ENCODE results near the gene CDH3.
A peak's percentile ranks its signal among the peaks of the same experiment; 100 is the strongest.
"Not testable (repeated sequence)": the region's sequence is repeated elsewhere in the genome, so short reads cannot be mapped to it uniquely, and the experiment has no call there.

CDH3 gene

GRCh38 chr16:68710211-68710610, 65.1 kb downstream of the CDH3 start:
- no peak overlapping the region for H3K4me3 Mint-ChIP-seq
- peak overlapping the region; percentile 75 for H3K27ac Mint-ChIP-seq
- H3K4me1 Mint-ChIP-seq: peaks cover 22% of the 10 kb centered on the region
- no peak for ATAC-seq
- peaks cover 23% of the 10 kb centered on the region for H3K27me3 Mint-ChIP-seq
- no peaks in the 10 kb centered on the region for H3K36me3 Mint-ChIP-seq
- no peaks in the 10 kb centered on the region for H3K9me3 Mint-ChIP-seq

GRCh38 chr16:68711421-68712139, 66.5 kb downstream of the CDH3 start:
- Mint-ChIP-seq H3K4me1 (peaks cover 22% of the 10 kb centered on the region), H3K27ac (peak overlapping the region; percentile 75), H3K36me3 (no peaks in the 10 kb centered on the region), H3K27me3 (peaks cover 22% of the 10 kb centered on the region), H3K4me3 (peak overlapping the region; percentile 52), H3K9me3 (no peaks in the 10 kb centered on the region)
- ATAC-seq: peak; percentile 92

GRCh38 chr16:68713361-68713760, 68.3 kb downstream of the CDH3 start:
- no peaks in the 10 kb centered on the region for H3K9me3 Mint-ChIP-seq
- no peak for ATAC-seq
- no peaks in the 10 kb centered on the region for H3K36me3 Mint-ChIP-seq
- H3K4me1 Mint-ChIP-seq: peaks cover 22% of the 10 kb centered on the region
- H3K4me3 Mint-ChIP-seq: no peak overlapping the region
- H3K27me3 Mint-ChIP-seq: peaks cover 14% of the 10 kb centered on the region
- H3K27ac Mint-ChIP-seq: peak overlapping the region; percentile 6

- Mint-ChIP-seq H3K27ac (no peak overlapping the region), H3K36me3 (no peaks in the 10 kb centered on the region), H3K4me3 (no peak overlapping the region), H3K9me3 (peaks cover 3% of the 10 kb centered on the region), H3K27me3 (peaks cover 2% of the 10 kb centered on the region), H3K4me1 (peaks cover 29% of the 10 kb centered on the region)
- no peak for ATAC-seq
Measured at GRCh38 chr16:68715471-68715870, 70.4 kb downstream of the CDH3 start.

- not testable (repeated sequence) for H3K27ac Mint-ChIP-seq, ATAC-seq, H3K36me3 Mint-ChIP-seq, H3K4me3 Mint-ChIP-seq, H3K27me3 Mint-ChIP-seq, H3K9me3 Mint-ChIP-seq
- H3K4me1 Mint-ChIP-seq: peaks cover 24% of the 10 kb centered on the region
Measured at GRCh38 chr16:68716516-68716915, 71.4 kb downstream of the CDH3 start.

GRCh38 chr16:68717684-68718083, 72.6 kb downstream of the CDH3 start:
- Mint-ChIP-seq H3K4me3 (no peak overlapping the region), H3K27ac (no peak overlapping the region), H3K36me3 (no peaks in the 10 kb centered on the region), H3K27me3 (no peaks in the 10 kb centered on the region), H3K4me1 (peaks cover 20% of the 10 kb centered on the region), H3K9me3 (peaks cover 3% of the 10 kb centered on the region)
- ATAC-seq: no peak

GRCh38 chr16:68718590-68718989, 73.5 kb downstream of the CDH3 start:
- Mint-ChIP-seq H3K27ac (no peak overlapping the region), H3K4me1 (peaks cover 20% of the 10 kb centered on the region), H3K36me3 (no peaks in the 10 kb centered on the region), H3K9me3 (peaks cover 3% of the 10 kb centered on the region), H3K4me3 (no peak overlapping the region), H3K27me3 (no peaks in the 10 kb centered on the region)
- ATAC-seq: no peak

GRCh38 chr16:68719993-68720489, 74.9 kb downstream of the CDH3 start:
- no peaks in the 10 kb centered on the region for H3K27me3 Mint-ChIP-seq
- peaks cover 3% of the 10 kb centered on the region for H3K9me3 Mint-ChIP-seq
- peaks cover 20% of the 10 kb centered on the region for H3K4me1 Mint-ChIP-seq
- H3K36me3 Mint-ChIP-seq: no peaks in the 10 kb centered on the region
- peak overlapping the region; percentile 73 for H3K27ac Mint-ChIP-seq
- no peak overlapping the region for H3K4me3 Mint-ChIP-seq
- peak; percentile 98 for ATAC-seq

GRCh38 chr16:68722119-68723024, 77.3 kb downstream of the CDH3 start:
- no peak overlapping the region for H3K4me3 Mint-ChIP-seq
- peaks cover 20% of the 10 kb centered on the region for H3K4me1 Mint-ChIP-seq
- H3K27ac Mint-ChIP-seq: no peak overlapping the region
- peaks cover 9% of the 10 kb centered on the region for H3K27me3 Mint-ChIP-seq
- no peak for ATAC-seq
- no peaks in the 10 kb centered on the region for H3K36me3 Mint-ChIP-seq
- H3K9me3 Mint-ChIP-seq: peaks cover 3% of the 10 kb centered on the region

- no peak for ATAC-seq
- H3K36me3 Mint-ChIP-seq: no peaks in the 10 kb centered on the region
- H3K4me1 Mint-ChIP-seq: peaks cover 12% of the 10 kb centered on the region
- H3K27ac Mint-ChIP-seq: no peak overlapping the region
- no peak overlapping the region for H3K4me3 Mint-ChIP-seq
- H3K9me3 Mint-ChIP-seq: no peaks in the 10 kb centered on the region
- peaks cover 12% of the 10 kb centered on the region for H3K27me3 Mint-ChIP-seq
Measured at GRCh38 chr16:68724797-68725196, 79.7 kb downstream of the CDH3 start.

GRCh38 chr16:68728523-68728922, 83.4 kb downstream of the CDH3 start:
- Mint-ChIP-seq H3K36me3 (no peaks in the 10 kb centered on the region), H3K27ac (no peak overlapping the region), H3K9me3 (no peaks in the 10 kb centered on the region), H3K4me1 (no peaks in the 10 kb centered on the region), H3K27me3 (peaks cover 13% of the 10 kb centered on the region), H3K4me3 (no peak overlapping the region)
- ATAC-seq: no peak

GRCh38 chr16:68731637-68732036, 86.5 kb downstream of the CDH3 start:
- H3K4me1 Mint-ChIP-seq: peaks cover 2% of the 10 kb centered on the region
- H3K9me3 Mint-ChIP-seq: no peaks in the 10 kb centered on the region
- H3K36me3 Mint-ChIP-seq: no peaks in the 10 kb centered on the region
- H3K27me3 Mint-ChIP-seq: peaks cover 39% of the 10 kb centered on the region
- no peak for ATAC-seq
- no peak overlapping the region for H3K4me3 Mint-ChIP-seq
- no peak overlapping the region for H3K27ac Mint-ChIP-seq

GRCh38 chr16:68732042-68732680, 87.1 kb downstream of the CDH3 start:
- Mint-ChIP-seq H3K36me3 (no peaks in the 10 kb centered on the region), H3K27ac (no peak overlapping the region), H3K27me3 (peaks cover 39% of the 10 kb centered on the region), H3K4me3 (no peak overlapping the region), H3K9me3 (no peaks in the 10 kb centered on the region), H3K4me1 (peaks cover 7% of the 10 kb centered on the region)
- no peak for ATAC-seq

- no peak for ATAC-seq
- peaks cover 41% of the 10 kb centered on the region for H3K27me3 Mint-ChIP-seq
Measured at GRCh38 chr16:68732741-68733399, 87.8 kb downstream of the CDH3 start.

GRCh38 chr16:68733570-68733969, 88.5 kb downstream of the CDH3 start:
- no peak overlapping the region for H3K27ac Mint-ChIP-seq
- H3K4me3 Mint-ChIP-seq: no peak overlapping the region
- peaks cover 48% of the 10 kb centered on the region for H3K27me3 Mint-ChIP-seq
- H3K36me3 Mint-ChIP-seq: no peaks in the 10 kb centered on the region
- no peak for ATAC-seq
- no peaks in the 10 kb centered on the region for H3K9me3 Mint-ChIP-seq
- peaks cover 16% of the 10 kb centered on the region for H3K4me1 Mint-ChIP-seq

More at GRCh38 chr16:68732741-68733399, 87.8 kb downstream of the CDH3 start:
- no peaks in the 10 kb centered on the region for H3K36me3 Mint-ChIP-seq
- H3K4me1 Mint-ChIP-seq: peaks cover 14% of the 10 kb centered on the region
- no peak overlapping the region for H3K4me3 Mint-ChIP-seq
- no peak overlapping the region for H3K27ac Mint-ChIP-seq
- H3K9me3 Mint-ChIP-seq: no peaks in the 10 kb centered on the region
